CD14-positive monocyte (primary cell): Measurements from ENCODE around the gene OR2T29. TPM values are rescaled to one million over a fixed set of nuclear protein-coding genes. Genes with fewer than 3 reads are reported as not detected.
A peak's percentile ranks its signal among the peaks of the same experiment; 100 is the strongest.
"Not testable (repeated sequence)": the region's sequence is repeated elsewhere in the genome, so short reads cannot be mapped to it uniquely, and the experiment has no call there.

Source experiments
- DNase-seq, 3 donors: peaks; one replicate each; pipeline ENCODE4 v3.0.0-alpha.2; 2011 to 2022
- H2AFZ ChIP-seq: 2 replicates; pipeline ENCODE4 v1.6.0; 2012; ENCODE audit warnings: mild to moderate bottlenecking, low read depth, low read length, inconsistent platforms; ENCODE audit not compliant: insufficient read depth, poor library complexity, severe bottlenecking
- H3K27ac ChIP-seq, 2 donors: 1 replicate in 1 of 2; 2 replicates in 1 of 2; pipeline ENCODE4 v1.5.1; 2012 to 2013; ENCODE audit warnings: low read length in 2 of 2, control low read depth in 1 of 2, inconsistent platforms in 1 of 2, low read depth in 1 of 2, mild to moderate bottlenecking in 1 of 2
- H3K27me3 ChIP-seq, 2 donors: one replicate each; pipeline versions ENCODE4 v1.6.0 to v1.6.1; 2011 to 2013; ENCODE audit warnings: low read length in 2 of 2; ENCODE audit not compliant: control insufficient read depth in 2 of 2, insufficient read depth in 2 of 2
- H3K36me3 ChIP-seq, 2 donors: replicated peaks in 1 of 2; 1 replicate in 1 of 2; 2 replicates in 1 of 2; pipeline versions ENCODE4 v1.5.1 to v1.6.1; 2012 to 2013; ENCODE audit warnings: low read length in 2 of 2, control low read depth in 1 of 2, inconsistent platforms in 1 of 2, mild to moderate bottlenecking in 1 of 2; ENCODE audit not compliant: insufficient read depth in 2 of 2, control insufficient read depth in 1 of 2
- H3K4me1 ChIP-seq, 2 donors: 1 replicate in 1 of 2; 2 replicates in 1 of 2; pipeline versions ENCODE4 v1.5.1 to v1.6.1; 2012 to 2013; ENCODE audit warnings: low read length in 2 of 2, control low read depth in 1 of 2, inconsistent platforms in 1 of 2, mild to moderate bottlenecking in 1 of 2, moderate library complexity in 1 of 2; ENCODE audit not compliant: insufficient read depth in 2 of 2, control insufficient read depth in 1 of 2
- H3K4me2 ChIP-seq: replicated peaks from 2 replicates; pipeline ENCODE3; 2012; ENCODE audit warnings: low read length, moderate library complexity, mild to moderate bottlenecking; ENCODE audit not compliant: poor library complexity, severe bottlenecking; ENCODE audit errors: extremely low read depth
- H3K4me3 ChIP-seq, 3 experiments: fragments of 200-600 bp in 1 of 3; sonication (generic) in 1 of 3; replicated peaks in 1 of 3; 1 replicate in 2 of 3; 2 replicates in 1 of 3; pipeline ENCODE4 v1.5.1; 2011 to 2013; ENCODE audit warnings: low read length in 3 of 3, mild to moderate bottlenecking in 3 of 3, control low read depth in 2 of 3, low read depth in 2 of 3, inconsistent platforms in 1 of 3, moderate library complexity in 1 of 3
- H3K79me2 ChIP-seq: 2 replicates; pipeline ENCODE4 v1.6.0; 2012; ENCODE audit warnings: mild to moderate bottlenecking, control low read depth, inconsistent platforms, low read length, moderate library complexity; ENCODE audit not compliant: insufficient read depth
- H3K9ac ChIP-seq: 2 replicates; pipeline ENCODE4 v1.6.0; 2017; ENCODE audit warnings: low read length, mild to moderate bottlenecking; ENCODE audit not compliant: insufficient read depth, poor library complexity, severe bottlenecking
- H3K9me3 ChIP-seq, 2 donors: replicated peaks in 1 of 2; 1 replicate in 1 of 2; 2 replicates in 1 of 2; pipeline versions ENCODE4 v1.5.1 to v1.6.1; 2012 to 2013; ENCODE audit warnings: low read length in 2 of 2, control low read depth in 1 of 2; ENCODE audit not compliant: control insufficient read depth in 1 of 2, insufficient read depth in 1 of 2
- H4K20me1 ChIP-seq: 2 replicates; pipeline ENCODE4 v1.6.0; 2012; ENCODE audit warnings: mild to moderate bottlenecking, low read length, control low read depth, moderate library complexity; ENCODE audit not compliant: insufficient read depth
- H3K27ac Mint-ChIP-seq, 7 donors: one replicate each; pipeline ENCODE4 v1.8.0; 2020; ENCODE audit warnings: mild to moderate bottlenecking in 7 of 7, mixed read lengths in 7 of 7, moderate library complexity in 6 of 7, inconsistent platforms in 2 of 7
- H3K27me3 Mint-ChIP-seq, 3 donors: one replicate each; pipeline ENCODE4 v1.8.0; 2021 to 2022; ENCODE audit warnings: low read depth in 3 of 3, mild to moderate bottlenecking in 3 of 3, mixed read lengths in 3 of 3, moderate library complexity in 3 of 3, inconsistent platforms in 1 of 3
- H3K36me3 Mint-ChIP-seq, 2 donors: one replicate each; pipeline ENCODE4 v1.8.0; 2020; ENCODE audit warnings: mixed read lengths in 2 of 2, inconsistent platforms in 1 of 2, mild to moderate bottlenecking in 1 of 2
- H3K4me1 Mint-ChIP-seq: one replicate; pipeline ENCODE4 v1.8.0; 2020; ENCODE audit warnings: mild to moderate bottlenecking, mixed read lengths
- H3K4me3 Mint-ChIP-seq, 2 donors: one replicate each; pipeline ENCODE4 v1.8.0; 2020; ENCODE audit warnings: mild to moderate bottlenecking in 2 of 2, mixed read lengths in 2 of 2, moderate library complexity in 1 of 2
- H3K9me3 Mint-ChIP-seq, 7 donors: one replicate each; pipeline ENCODE4 v1.8.0; 2020 to 2022; ENCODE audit warnings: mixed read lengths in 7 of 7, mild to moderate bottlenecking in 6 of 7, moderate library complexity in 6 of 7, inconsistent platforms in 2 of 7
- WGBS: methylation state at CpG from one replicate; pipeline ENCODE4 v1.1.5; 2013; ENCODE audit warnings: missing lambda C conversion rate; ENCODE audit not compliant: insufficient coverage; 5-methylcytosine and 5-hydroxymethylcytosine counted together
- intact Hi-C, 2 donors: fragments of 100-400 bp; cut with micrococcal nuclease; formaldehyde crosslinking; loops; one replicate each; pipeline versions ENCODE4 v1.15.0 to v1.15.1; 2023
- polyA plus RNA-seq, 3 donors: library from polyadenylated mRNA; depleted of rRNA in 1 of 3; unstranded in 2 of 3; stranded (reverse) in 1 of 3; fragments of 300-500 nt in 2 of 3; fragments of >200 nt in 1 of 3; fragmentation: Illumina TruSeq in 2 of 3; gene quantifications; 1 replicate in 2 of 3; 2 replicates in 1 of 3; pipeline ENCODE4 v1.2.3, GENCODE V29; 2012 to 2021

The OR2T29 gene
- polyA plus RNA-seq, 3 donors: not detected

- no CpG with 5 or more reads among the region's 8 CpGs for WGBS
- H3K36me3 ChIP-seq, H3K27me3 Mint-ChIP-seq, H3K9me3 Mint-ChIP-seq, H3K79me2 ChIP-seq, H3K36me3 Mint-ChIP-seq, H3K4me3 ChIP-seq, H3K27ac Mint-ChIP-seq, H3K4me3 Mint-ChIP-seq, H3K27ac ChIP-seq, H3K9ac ChIP-seq, DNase-seq, H3K27me3 ChIP-seq, H4K20me1 ChIP-seq, H2AFZ ChIP-seq, intact Hi-C loops, H3K9me3 ChIP-seq, H3K4me2 ChIP-seq: not testable (repeated sequence)
- H3K4me1 Mint-ChIP-seq: peaks cover 33% of the 10 kb centered on the region
- peaks cover 13 to 51% of the 10 kb centered on the region in 2 donors for H3K4me1 ChIP-seq
These were observed 11.3 kb upstream of the OR2T29 start for GRCh38 chr1:248573856-248574255.

GRCh38 chr1:248572049-248572448 lies 9.5 kb upstream of the OR2T29 start:
- H3K4me3 Mint-ChIP-seq, H3K27ac ChIP-seq, H3K9me3 Mint-ChIP-seq, H3K27me3 Mint-ChIP-seq, DNase-seq, H3K9me3 ChIP-seq, H3K79me2 ChIP-seq, H3K4me2 ChIP-seq, H4K20me1 ChIP-seq, H3K27me3 ChIP-seq, H3K27ac Mint-ChIP-seq, intact Hi-C loops, H3K9ac ChIP-seq, H3K36me3 Mint-ChIP-seq, H2AFZ ChIP-seq, H3K4me3 ChIP-seq, H3K36me3 ChIP-seq: not testable (repeated sequence)
- peaks cover 33% of the 10 kb centered on the region for H3K4me1 Mint-ChIP-seq
- WGBS: no CpG with 5 or more reads among the region's 1 CpG
- peaks cover 15 to 55% of the 10 kb centered on the region in 2 donors for H3K4me1 ChIP-seq

GRCh38 chr1:248570811-248571210 lies 8.2 kb upstream of the OR2T29 start:
- Histone ChIP-seq H3K4me2 (peak overlapping the region; percentile 41), H3K4me1 (peaks cover 7 to 42% of the 10 kb centered on the region in 2 donors), H3K4me3 (peak overlapping the region in 1 of 3 experiments; percentile 25)
- H3K27me3 ChIP-seq, H3K27me3 Mint-ChIP-seq, intact Hi-C loops, H3K36me3 ChIP-seq, H4K20me1 ChIP-seq, H3K36me3 Mint-ChIP-seq, H3K27ac ChIP-seq, H3K9ac ChIP-seq, H2AFZ ChIP-seq, H3K79me2 ChIP-seq, H3K9me3 ChIP-seq, H3K9me3 Mint-ChIP-seq: not testable (repeated sequence)
- peak in 1 of 3 donors; percentile 24 for DNase-seq
- Mint-ChIP-seq H3K27ac (peak overlapping the region in 5 of 7 donors; percentile 12 to 82 (median 55)), H3K4me1 (peaks cover 28% of the 10 kb centered on the region), H3K4me3 (peak overlapping the region in 1 of 2 donors; percentile 76)
- WGBS: 0% methylated on average over 1 of the region's 3 CpGs

- intact Hi-C loops, H3K79me2 ChIP-seq, H3K36me3 ChIP-seq, H3K9me3 Mint-ChIP-seq, H3K27me3 ChIP-seq, H3K4me3 ChIP-seq, H4K20me1 ChIP-seq, H3K4me2 ChIP-seq, H2AFZ ChIP-seq, H3K9ac ChIP-seq, H3K27me3 Mint-ChIP-seq, H3K9me3 ChIP-seq, H3K36me3 Mint-ChIP-seq, H3K27ac ChIP-seq: not testable (repeated sequence)
- H3K27ac Mint-ChIP-seq: peak overlapping the region; percentile 64 to 90 (median 84)
- peaks cover 4 to 39% of the 10 kb centered on the region in 2 donors for H3K4me1 ChIP-seq
- H3K4me3 Mint-ChIP-seq: peak overlapping the region in 1 of 2 donors; percentile 72
- H3K4me1 Mint-ChIP-seq: peaks cover 31% of the 10 kb centered on the region
- no CpG with 5 or more reads among the region's 2 CpGs for WGBS
- peak; percentile 19 to 71 (median 38) for DNase-seq
These were observed 6.5 kb upstream of the OR2T29 start for GRCh38 chr1:248569049-248569448.
